ENCODE results near the gene PTPRG. TPM values are rescaled to one million over a fixed set of nuclear protein-coding genes. Genes with fewer than 3 reads are reported as not detected.

Gene PTPRG
- total RNA-seq, 1 experiment from 2014 or later, result 32.1 TPM

DNA sequence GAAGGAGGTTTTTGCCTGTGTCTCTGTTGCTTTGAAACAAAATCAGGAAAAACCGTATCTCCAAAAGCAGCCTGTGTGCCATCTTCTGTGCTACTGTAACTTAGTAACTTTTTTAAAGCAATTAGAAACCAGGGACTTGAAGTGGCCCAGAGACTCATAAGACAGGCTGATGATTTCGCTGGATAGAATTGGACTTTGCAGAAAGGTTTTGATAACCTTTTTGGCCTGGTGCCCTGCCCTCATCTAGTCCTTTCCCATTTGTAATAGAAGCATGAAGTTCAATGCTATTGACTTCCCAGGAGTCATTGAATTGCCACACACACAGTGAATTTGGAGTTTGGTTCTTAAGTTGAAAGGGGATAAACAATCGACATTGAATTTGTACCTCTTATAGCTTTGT is 157.2 kb downstream of the PTPRG start:
- DNase-seq (ENCODE audit: low read depth, low spot score) (no peak), ATAC-seq (no peak)
- H3K4me3 ChIP-seq (replicated peaks in 1 of 2; ENCODE audit: low read depth in 1 of 2, low read length in 2 of 2), result no peak overlapping the region
- intact Hi-C loops (cut with micrococcal nuclease), result no loop called here
- H3K9me3 ChIP-seq (ENCODE audit: control insufficient read depth in 1 of 2, insufficient read depth in 1 of 2, low read depth in 1 of 2, low read length in 2 of 2), result no peaks in the 10 kb centered on the region
- ChIA-PET POLR2A (no interaction called here), CTCF (interaction anchor here (0.6 kb wide), 1 partner anchor 472 kb away, joined by 3 read pairs; no protein-coding TSS in a partner anchor), RAD21 (ENCODE audit: low non-redundant PET in 1 of 2, low total read pairs in 2 of 2, uncharacterized antibody in 2 of 2, unreplicated experiment in 2 of 2) (no interaction called here)
- no peaks in the 10 kb centered on the region for H3K27me3 ChIP-seq (ENCODE audit: insufficient read depth, low read length)
- no peak overlapping the region for H3K9ac ChIP-seq (ENCODE audit: low read length)
- no TSS peak for BruUV-seq (replicated peaks)
- H2AFZ ChIP-seq (ENCODE audit: low read depth, low read length, poor library complexity, severe bottlenecking), result no peak overlapping the region
- TF ChIP-seq, protein P1, sequence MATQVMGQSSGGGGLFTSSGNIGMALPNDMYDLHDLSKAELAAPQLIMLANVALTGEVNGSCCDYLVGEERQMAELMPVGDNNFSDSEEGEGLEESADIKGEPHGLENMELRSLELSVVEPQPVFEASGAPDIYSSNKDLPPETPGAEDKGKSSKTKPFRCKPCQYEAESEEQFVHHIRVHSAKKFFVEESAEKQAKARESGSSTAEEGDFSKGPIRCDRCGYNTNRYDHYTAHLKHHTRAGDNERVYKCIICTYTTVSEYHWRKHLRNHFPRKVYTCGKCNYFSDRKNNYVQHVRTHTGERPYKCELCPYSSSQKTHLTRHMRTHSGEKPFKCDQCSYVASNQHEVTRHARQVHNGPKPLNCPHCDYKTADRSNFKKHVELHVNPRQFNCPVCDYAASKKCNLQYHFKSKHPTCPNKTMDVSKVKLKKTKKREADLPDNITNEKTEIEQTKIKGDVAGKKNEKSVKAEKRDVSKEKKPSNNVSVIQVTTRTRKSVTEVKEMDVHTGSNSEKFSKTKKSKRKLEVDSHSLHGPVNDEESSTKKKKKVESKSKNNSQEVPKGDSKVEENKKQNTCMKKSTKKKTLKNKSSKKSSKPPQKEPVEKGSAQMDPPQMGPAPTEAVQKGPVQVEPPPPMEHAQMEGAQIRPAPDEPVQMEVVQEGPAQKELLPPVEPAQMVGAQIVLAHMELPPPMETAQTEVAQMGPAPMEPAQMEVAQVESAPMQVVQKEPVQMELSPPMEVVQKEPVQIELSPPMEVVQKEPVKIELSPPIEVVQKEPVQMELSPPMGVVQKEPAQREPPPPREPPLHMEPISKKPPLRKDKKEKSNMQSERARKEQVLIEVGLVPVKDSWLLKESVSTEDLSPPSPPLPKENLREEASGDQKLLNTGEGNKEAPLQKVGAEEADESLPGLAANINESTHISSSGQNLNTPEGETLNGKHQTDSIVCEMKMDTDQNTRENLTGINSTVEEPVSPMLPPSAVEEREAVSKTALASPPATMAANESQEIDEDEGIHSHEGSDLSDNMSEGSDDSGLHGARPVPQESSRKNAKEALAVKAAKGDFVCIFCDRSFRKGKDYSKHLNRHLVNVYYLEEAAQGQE (IDR thresholded peaks at IDR 0.05; ENCODE audit: low read depth), result no peak
- TF ChIP-seq SP1 (IDR thresholded peaks at IDR 0.05; ENCODE audit: low read depth) (no peak), ZFX (IDR thresholded peaks at IDR 0.05) (no peak), POLR2AphosphoS5 (IDR thresholded peaks at IDR 0.05; ENCODE audit: low read depth, low read length) (no peak), JUND (IDR thresholded peaks at IDR 0.05) (no peak), SRF (IDR thresholded peaks at IDR 0.05; ENCODE audit: low read depth) (no peak), EZH2phosphoT487 (IDR thresholded peaks at IDR 0.05; ENCODE audit: borderline replicate concordance) (no peak), POLR2A (IDR thresholded peaks at IDR 0.05; ENCODE audit: borderline replicate concordance, extremely low read depth, insufficient read depth, insufficient read length) (no peak), TCF7L2 (IDR thresholded peaks at IDR 0.05; ENCODE audit: borderline replicate concordance, extremely low read depth, insufficient read depth, insufficient read length) (no peak)
- TF ChIP-seq, protein P2, sequence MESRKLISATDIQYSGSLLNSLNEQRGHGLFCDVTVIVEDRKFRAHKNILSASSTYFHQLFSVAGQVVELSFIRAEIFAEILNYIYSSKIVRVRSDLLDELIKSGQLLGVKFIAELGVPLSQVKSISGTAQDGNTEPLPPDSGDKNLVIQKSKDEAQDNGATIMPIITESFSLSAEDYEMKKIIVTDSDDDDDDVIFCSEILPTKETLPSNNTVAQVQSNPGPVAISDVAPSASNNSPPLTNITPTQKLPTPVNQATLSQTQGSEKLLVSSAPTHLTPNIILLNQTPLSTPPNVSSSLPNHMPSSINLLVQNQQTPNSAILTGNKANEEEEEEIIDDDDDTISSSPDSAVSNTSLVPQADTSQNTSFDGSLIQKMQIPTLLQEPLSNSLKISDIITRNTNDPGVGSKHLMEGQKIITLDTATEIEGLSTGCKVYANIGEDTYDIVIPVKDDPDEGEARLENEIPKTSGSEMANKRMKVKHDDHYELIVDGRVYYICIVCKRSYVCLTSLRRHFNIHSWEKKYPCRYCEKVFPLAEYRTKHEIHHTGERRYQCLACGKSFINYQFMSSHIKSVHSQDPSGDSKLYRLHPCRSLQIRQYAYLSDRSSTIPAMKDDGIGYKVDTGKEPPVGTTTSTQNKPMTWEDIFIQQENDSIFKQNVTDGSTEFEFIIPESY (IDR thresholded peaks at IDR 0.05; ENCODE audit: extremely low read depth, insufficient replicate concordance, low read length), result no peak
- TF ChIP-seq, protein P3, sequence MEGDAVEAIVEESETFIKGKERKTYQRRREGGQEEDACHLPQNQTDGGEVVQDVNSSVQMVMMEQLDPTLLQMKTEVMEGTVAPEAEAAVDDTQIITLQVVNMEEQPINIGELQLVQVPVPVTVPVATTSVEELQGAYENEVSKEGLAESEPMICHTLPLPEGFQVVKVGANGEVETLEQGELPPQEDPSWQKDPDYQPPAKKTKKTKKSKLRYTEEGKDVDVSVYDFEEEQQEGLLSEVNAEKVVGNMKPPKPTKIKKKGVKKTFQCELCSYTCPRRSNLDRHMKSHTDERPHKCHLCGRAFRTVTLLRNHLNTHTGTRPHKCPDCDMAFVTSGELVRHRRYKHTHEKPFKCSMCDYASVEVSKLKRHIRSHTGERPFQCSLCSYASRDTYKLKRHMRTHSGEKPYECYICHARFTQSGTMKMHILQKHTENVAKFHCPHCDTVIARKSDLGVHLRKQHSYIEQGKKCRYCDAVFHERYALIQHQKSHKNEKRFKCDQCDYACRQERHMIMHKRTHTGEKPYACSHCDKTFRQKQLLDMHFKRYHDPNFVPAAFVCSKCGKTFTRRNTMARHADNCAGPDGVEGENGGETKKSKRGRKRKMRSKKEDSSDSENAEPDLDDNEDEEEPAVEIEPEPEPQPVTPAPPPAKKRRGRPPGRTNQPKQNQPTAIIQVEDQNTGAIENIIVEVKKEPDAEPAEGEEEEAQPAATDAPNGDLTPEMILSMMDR (IDR thresholded peaks at IDR 0.05 in 2 of 3, conservative IDR thresholded peaks at IDR 0.05 in 1 of 3; ENCODE audit: borderline replicate concordance in 1 of 3, insufficient read depth in 1 of 3, low read depth in 2 of 3, low read length in 2 of 3), result no peak
- no peaks in the 10 kb centered on the region for H3K4me1 ChIP-seq (ENCODE audit: control insufficient read depth in 1 of 2, insufficient read depth in 2 of 2, low read length in 2 of 2)
- H3K9me2 ChIP-seq (ENCODE audit: insufficient read depth), result no peaks in the 10 kb centered on the region
- no peaks in the 10 kb centered on the region; the same call in none of the 2 replicates for H3K79me2 ChIP-seq (ENCODE audit: insufficient read depth, low read length)
- no peak overlapping the region for H3K27ac ChIP-seq (ENCODE audit: low read depth, low read length)
- H3K4me2 ChIP-seq (ENCODE audit: low read length), result no peak overlapping the region
- no peaks in the 10 kb centered on the region for H3K36me3 ChIP-seq (ENCODE audit: control insufficient read depth in 1 of 2, insufficient read depth in 2 of 2, low read length in 2 of 2)
- H4K20me1 ChIP-seq (ENCODE audit: insufficient read depth), result no peaks in the 10 kb centered on the region
